ENCODE measurements around the gene CSH1. TPM values are rescaled to one million over a fixed set of nuclear protein-coding genes. Genes with fewer than 3 reads are reported as not detected.

The CSH1 gene
- total RNA-seq, 1 experiment from 2014 or later: not detected

DNA sequence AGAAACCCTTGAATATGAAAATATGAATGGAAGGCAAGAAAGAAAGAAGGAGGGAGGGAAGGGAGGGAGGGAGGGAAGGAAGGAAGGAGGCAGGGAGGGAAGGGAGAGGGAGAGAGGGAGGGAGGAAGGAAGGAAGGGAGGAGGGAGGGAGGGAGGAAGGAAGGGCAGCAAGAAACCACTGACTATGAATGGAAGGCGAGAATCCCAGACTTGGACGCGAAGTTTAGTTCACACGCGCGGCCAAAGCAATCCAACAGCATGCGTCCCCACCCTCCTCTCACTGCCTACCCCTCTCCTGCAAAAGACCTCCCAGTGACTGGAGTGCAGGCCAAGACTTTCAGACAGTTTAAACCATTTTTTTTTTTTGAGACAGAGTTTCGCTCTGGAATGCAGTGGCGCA, 46.0 kb downstream of the CSH1 start:
- H2AFZ ChIP-seq (ENCODE audit: low read length): no peak overlapping the region
- H2BK120ac ChIP-seq (ENCODE audit: low read depth, low read length, poor library complexity, severe bottlenecking): no peak overlapping the region
- H2AK5ac ChIP-seq (ENCODE audit: insufficient read length, low read length): no peak overlapping the region
- H4K20me1 ChIP-seq (ENCODE audit: control insufficient read depth, insufficient read depth, insufficient read length): no peaks in the 10 kb centered on the region
- no peak overlapping the region for H3T11ph ChIP-seq (ENCODE audit: low read length)
- H3K4me1 ChIP-seq (ENCODE audit: insufficient read depth, low read length): no peaks in the 10 kb centered on the region
- TF ChIP-seq, protein P1, sequence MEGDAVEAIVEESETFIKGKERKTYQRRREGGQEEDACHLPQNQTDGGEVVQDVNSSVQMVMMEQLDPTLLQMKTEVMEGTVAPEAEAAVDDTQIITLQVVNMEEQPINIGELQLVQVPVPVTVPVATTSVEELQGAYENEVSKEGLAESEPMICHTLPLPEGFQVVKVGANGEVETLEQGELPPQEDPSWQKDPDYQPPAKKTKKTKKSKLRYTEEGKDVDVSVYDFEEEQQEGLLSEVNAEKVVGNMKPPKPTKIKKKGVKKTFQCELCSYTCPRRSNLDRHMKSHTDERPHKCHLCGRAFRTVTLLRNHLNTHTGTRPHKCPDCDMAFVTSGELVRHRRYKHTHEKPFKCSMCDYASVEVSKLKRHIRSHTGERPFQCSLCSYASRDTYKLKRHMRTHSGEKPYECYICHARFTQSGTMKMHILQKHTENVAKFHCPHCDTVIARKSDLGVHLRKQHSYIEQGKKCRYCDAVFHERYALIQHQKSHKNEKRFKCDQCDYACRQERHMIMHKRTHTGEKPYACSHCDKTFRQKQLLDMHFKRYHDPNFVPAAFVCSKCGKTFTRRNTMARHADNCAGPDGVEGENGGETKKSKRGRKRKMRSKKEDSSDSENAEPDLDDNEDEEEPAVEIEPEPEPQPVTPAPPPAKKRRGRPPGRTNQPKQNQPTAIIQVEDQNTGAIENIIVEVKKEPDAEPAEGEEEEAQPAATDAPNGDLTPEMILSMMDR (conservative IDR thresholded peaks at IDR 0.05): no peak
- no peak overlapping the region for H4K8ac ChIP-seq (replicated peaks; ENCODE audit: insufficient read length, low read depth, low read length)
- H3K4me1 Mint-ChIP-seq: peaks cover 2% of the 10 kb centered on the region in 2 experiments; a peak in 1 of 4 replicates
- H2BK12ac ChIP-seq (ENCODE audit: insufficient read length, low read depth, low read length): no peak overlapping the region
- no peak overlapping the region for H3K27ac Mint-ChIP-seq
- no peak overlapping the region for H3K4me3 Mint-ChIP-seq
- H3K79me1 ChIP-seq (ENCODE audit: insufficient read depth, low read depth, low read length, poor library complexity, severe bottlenecking): no peaks in the 10 kb centered on the region
- peaks cover 4% of the 10 kb centered on the region; the same call in 1 of the 2 replicates for H3K27me3 ChIP-seq (ENCODE audit: insufficient read depth, low read length)
- H3K4me2 ChIP-seq (ENCODE audit: insufficient read depth, insufficient read length, low read length): no peak overlapping the region
- no peak overlapping the region for H2BK20ac ChIP-seq (ENCODE audit: low read depth, low read length, poor library complexity, severe bottlenecking)
- no peak overlapping the region for H2BK5ac ChIP-seq (ENCODE audit: insufficient read length, low read length)
- H4K91ac ChIP-seq (ENCODE audit: insufficient read length, low read depth, low read length): no peak overlapping the region
- H3K36me3 Mint-ChIP-seq (ENCODE audit: insufficient read depth in 1 of 3, low read depth in 3 of 3): peaks cover 0 to 10% (median 3%) of the 10 kb centered on the region in 3 experiments; a peak in 4 of 7 replicates
- peaks cover 8 to 15% of the 10 kb centered on the region in 2 experiments for H3K9me3 Mint-ChIP-seq
- no peak overlapping the region for H3K9ac ChIP-seq (ENCODE audit: extremely low read depth, insufficient read length, low read length)
- H3K79me2 ChIP-seq (ENCODE audit: insufficient read depth, low read length): no peaks in the 10 kb centered on the region
- no peak overlapping the region for H3K27ac ChIP-seq (ENCODE audit: insufficient read length, low read depth, low read length)
- no peak overlapping the region for H3K23ac ChIP-seq (ENCODE audit: insufficient read length, low read depth, low read length)
- H3K27me3 Mint-ChIP-seq (ENCODE audit: low read depth): peaks cover 70% of the 10 kb centered on the region
- H3K56ac ChIP-seq (ENCODE audit: insufficient read length, low read depth, low read length): no peak overlapping the region
- H3K4ac ChIP-seq (ENCODE audit: low read depth, low read length): no peak overlapping the region
- WGBS (ENCODE audit: extremely low coverage, insufficient read length, low lambda C conversion rate): no CpG with 5 or more reads among the region's 9 CpGs
- no peaks in the 10 kb centered on the region for H3K23me2 ChIP-seq (ENCODE audit: insufficient read length, low read depth, low read length, poor library complexity, severe bottlenecking)
- H3K18ac ChIP-seq (ENCODE audit: insufficient read length, low read depth, low read length): no peak overlapping the region
- no peak overlapping the region for H3K14ac ChIP-seq (ENCODE audit: insufficient read depth, low read length)
- no peaks in the 10 kb centered on the region for H3K9me3 ChIP-seq (ENCODE audit: control insufficient read depth, low read depth, low read length)
- no peak overlapping the region for H4K5ac ChIP-seq (ENCODE audit: insufficient read length, low read depth, low read length)
- no peak for DNase-seq
- no peak overlapping the region for H2BK15ac ChIP-seq (ENCODE audit: low read depth, low read length)
